GM12874 (cell line): ENCODE measurements around the gene CA5A.

Experiments used
- CTCF ChIP-seq: IDR thresholded peaks from 2 replicates; pipeline ENCODE4 v1.5.1; 2011; ENCODE audit warnings: low read depth, mild to moderate bottlenecking, control low read depth, low read length, moderate library complexity; ENCODE audit not compliant: insufficient read depth

CA5A gene

GRCh38 chr16:87948119-87948545 is 11.8 kb upstream of the CA5A start:
- no peak for TF ChIP-seq CTCF

DNA sequence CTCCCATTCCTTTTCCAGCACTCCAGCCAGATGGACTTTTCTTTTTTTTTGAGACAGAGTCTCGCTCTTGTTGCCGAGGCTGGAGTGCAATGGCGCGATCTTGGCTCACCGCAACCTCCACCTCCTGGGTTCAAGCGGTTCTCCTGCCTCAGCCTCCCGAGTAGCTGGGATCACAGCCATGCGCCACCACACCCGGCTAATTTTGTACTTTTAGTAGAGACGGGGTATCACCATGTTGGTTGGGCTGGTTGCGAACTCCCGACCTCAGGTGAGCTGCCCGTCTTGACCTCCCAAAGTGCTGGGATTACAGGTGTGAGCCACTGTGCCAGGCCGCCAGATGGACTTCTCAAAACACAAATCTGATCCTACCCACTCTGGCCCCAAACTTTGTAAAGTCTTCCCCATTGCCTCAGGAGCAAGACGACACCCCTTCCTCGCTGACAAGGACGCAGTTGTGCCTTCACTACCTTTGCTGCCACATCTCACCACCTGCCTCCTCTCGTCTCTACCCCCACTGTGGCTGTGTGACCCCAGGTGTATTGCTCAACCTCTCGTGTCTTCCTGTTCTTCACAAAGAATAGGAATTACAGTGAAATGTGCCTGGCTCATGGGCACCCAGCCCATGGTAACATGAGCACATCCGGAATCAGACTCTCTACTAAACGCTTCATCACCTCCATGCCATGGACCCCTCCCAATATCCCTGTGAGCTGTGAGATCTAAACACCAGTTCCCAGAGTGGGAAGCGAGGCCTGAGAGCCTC is 11.2 kb upstream of the CA5A start:
- no peak for TF ChIP-seq CTCF

DNA sequence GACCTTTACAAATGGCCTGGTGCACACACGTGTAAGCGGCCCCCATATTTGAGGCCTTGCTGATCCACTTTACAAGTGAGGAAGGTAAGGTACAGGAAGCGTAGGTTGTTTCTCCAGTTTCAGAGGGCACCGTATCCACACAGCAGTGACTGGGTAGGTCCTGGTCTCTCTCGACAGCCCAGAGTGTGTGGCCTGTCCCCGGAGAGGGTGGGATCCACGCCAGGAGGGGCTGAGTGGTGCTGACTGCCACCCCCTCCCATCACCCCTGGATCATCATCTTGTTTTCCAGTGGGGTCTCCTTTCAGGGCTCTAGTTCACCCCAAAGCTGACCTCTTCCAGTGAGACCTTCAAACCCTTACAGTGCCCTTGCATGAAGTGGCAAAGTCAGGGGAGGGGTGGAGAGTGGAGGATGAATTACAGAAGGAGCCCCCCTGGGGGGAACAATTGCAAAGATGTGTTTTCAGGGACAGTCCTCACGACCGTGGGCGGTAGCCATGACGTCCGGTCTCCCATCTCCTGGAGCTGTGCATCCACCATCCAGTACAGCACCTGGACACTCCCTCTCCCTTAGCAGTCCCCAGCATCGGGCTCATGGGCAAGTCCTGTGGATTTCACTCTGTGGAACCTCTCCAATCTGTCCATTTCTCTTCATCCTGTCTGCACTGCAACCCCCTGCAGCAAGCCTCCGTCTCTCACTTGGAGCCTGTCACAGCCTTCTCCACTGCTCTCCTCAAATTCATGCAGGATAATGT is 10.4 kb upstream of the CA5A start:
- TF ChIP-seq CTCF, result no peak

DNA sequence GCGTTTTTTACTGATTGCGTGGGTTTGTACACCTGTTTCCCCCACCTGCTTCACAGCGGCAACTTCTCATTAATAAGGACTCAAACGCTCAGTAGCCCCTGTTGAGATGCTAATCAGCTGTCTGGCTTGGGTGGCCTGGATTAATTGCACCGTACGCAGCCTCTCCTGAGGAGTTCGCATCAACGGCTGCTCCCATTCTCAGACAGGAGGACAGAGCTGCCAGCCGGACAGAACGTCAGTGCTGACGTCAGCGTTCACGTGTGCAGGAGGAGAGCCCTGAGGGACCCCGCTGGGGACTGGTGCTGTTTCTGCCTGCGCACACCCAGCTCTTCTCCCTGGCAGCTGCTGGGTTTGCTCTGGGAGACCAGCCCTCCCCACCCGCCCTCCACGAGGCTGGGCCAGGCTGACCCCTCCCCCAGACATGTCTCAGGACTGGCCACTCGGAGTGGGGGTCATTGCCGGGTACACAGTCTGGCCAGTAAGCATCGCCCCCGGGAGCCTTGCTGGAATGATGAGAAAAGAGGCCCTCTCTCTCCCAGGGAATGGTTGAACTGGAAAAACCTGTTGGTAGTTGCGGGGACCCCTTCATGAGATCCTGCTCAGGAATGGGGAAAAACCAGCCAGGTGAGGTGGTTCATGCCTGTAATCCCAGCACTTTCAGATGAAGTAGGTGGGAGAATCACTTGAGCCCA is 9.2 kb upstream of the CA5A start:
- no peak for TF ChIP-seq CTCF

GRCh38 chr16:87942680-87943079 is 6.4 kb upstream of the CA5A start:
- no peak for TF ChIP-seq CTCF

DNA sequence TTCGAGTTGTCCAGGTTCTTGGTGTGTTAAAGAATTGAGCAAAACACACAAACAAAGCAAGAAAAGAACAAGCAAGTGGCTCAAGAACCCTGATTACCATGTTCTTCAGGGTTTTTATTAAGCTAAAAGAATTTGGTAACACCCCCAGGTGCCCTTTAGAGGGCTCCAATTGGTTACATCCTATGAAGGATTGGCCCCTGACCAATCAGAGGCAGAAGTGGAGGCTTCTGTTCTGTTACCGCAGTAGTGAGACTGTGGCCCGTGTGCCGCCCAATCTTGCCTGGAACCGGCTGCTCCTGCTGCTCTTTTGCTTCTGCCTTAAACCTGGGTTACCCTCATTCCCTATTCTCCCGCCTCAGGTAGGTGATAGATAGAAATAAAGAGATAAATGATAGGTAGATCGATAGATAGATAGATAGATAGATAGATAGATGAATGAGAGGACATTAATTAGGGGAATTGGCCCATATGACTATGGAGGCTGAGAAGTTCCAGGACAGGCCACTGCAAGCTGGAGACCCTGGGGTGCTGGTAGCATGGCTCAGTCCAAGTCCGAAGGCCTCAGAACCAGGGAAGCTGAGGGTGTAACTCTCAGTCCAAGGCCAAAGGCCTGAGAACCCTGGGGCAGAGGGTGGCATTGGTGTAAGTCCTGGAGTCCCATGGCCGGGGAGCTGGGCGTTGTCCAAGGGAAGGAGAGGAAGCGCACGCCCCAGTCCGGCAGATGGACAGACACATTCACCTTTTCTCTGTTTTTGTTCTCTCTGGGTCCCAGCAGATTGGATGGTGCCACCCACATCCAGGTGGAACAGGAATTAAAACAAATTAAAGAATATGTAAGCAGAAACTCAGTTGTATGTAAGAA is 3.5 kb upstream of the CA5A start:
- TF ChIP-seq CTCF, result no peak
